Stimulated activated CD8-positive, alpha-beta memory T cell treated with anti-CD3 and anti-CD28 coated beads, Interleukin-12 subunit alpha, Interleukin-12 subunit beta, amount 100 ng/mL, for 4 hours (primary cell): ENCODE measurements around the gene MAL.

Experiments used
- DNase-seq: peaks from one replicate; pipeline ENCODE4 v3.0.0-alpha.2; 2020; ENCODE audit warnings: low read depth

The MAL gene

DNA sequence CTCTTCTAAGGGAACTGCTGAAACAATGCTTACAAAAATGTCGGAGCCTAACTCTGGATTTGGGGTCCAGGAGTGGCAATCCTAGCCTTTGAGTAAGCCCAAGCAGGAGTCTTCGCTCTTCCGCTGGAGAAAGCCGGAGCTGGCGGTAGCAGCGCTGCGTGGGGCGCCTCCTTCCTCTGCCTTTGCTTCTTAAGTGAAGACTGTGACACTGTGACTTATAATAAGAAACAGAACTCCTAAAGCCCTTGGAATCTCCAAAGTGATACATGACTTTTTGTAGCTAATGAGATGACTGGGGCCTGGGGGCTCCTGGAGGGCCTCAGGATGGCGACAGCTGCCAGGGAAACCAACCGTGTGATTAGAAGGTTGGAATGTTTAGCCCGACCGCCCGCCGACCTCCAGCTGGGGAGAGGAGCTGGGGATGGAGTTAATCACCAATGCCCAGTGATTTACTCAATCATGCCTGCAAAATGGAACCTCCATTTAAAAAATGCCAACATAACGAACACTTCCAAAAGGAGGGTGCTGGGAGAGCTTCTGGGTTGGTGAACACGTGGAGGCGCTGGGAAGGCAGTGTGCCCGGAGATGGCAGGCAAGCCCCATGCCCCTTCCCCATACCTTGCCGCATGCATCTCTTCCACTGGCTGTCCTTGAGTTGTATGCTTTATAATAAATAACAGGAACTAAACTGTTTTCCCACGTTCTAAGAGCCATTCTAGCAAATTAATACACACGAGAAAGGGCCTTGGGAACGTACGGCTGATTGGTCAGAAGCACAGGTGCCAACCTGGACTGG lies 29.0 kb upstream of the MAL start:
- no peak for DNase-seq

DNA sequence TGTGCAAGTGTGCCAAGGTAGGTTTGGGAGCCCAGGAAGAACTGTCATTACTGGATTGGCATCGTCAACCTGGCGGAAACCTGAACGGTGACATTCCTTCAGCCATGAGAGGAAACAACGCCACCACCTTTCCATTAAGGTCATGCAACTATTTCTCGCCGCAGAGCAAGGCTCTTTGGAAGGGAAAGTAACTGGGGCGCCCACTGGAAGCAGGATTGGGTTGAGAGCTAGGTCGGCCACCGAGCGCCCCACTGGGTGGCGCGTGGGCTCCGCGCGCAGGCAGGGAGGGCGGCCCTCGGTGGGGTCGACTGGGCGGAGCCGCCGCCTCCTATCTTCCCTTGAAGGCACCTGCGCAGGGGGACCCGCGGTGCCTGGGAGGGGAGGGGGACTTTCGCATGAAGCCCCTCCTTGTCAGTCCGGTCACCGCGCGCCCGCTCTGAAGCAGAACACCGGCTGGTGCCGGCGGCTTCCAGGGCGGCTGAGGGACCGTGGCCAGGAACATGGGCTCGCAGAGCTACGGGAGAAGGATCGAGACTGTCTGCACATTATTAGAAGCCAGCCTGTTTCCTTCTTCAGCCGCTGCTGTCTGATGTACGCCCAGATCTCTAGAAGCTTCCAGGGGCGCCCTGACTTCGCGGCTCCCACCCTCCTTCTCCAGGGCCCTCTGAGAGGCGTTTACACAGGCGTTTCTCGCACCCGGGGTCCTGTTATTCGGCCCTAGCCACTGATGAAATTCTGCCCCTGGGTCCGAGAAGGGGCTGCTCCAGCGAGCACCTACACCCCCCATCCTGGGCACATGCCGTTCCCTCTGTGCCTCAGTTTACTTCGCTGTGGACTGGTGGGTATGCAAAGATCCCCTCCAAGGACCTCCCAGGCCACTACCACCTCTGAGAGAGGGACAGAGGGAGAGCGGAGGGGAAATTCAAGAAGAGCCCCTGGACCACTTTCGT lies 27.3 kb upstream of the MAL start:
- no peak for DNase-seq

- no peak for DNase-seq
These were observed 26.1 kb upstream of the MAL start for GRCh38 chr2:94999431-94999883.

- no peak for DNase-seq
These were observed 24.4 kb upstream of the MAL start for GRCh38 chr2:95001051-95001562.

DNA sequence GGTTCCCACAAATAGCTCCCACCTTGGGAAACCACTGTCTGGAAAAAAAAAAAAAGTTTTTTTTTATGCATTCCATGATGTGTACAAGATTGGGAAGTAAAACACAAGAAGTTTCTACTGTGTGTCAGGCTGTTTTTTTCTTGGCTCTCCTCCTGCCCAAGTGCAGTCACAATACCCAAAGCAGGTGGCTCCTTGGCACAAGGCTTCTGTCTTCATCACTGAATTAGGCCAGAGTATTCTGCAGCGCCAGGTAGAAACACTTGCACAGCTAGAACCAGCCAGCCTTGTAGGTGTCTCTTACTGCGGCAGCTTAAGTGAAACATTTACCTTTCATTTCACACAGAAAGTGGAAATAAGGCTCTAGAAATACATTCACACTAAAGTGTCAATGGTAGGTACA lies 23.8 kb upstream of the MAL start:
- no peak for DNase-seq

- no peak for DNase-seq
These were observed 23.0 kb upstream of the MAL start for GRCh38 chr2:95002498-95002897.

DNA sequence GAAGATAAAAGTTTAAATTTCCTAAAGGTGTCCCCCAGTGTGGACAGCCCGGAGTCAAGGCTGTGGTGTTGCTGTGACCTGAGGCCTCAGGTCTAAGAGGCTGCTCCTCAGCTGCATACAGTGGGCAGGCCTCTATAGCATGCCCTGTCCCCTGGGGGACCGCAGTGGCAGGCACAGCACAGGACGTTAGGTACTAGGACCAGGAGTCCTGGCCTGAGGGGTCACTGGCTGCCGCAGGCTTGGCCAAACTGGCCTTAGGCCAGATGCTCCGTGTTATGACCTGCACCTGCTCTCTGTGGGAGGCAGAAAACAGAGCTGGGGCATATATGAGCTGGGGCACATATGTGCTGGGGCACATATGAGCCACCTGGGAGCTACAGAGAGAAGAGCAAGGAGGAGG lies 21.2 kb upstream of the MAL start:
- no peak for DNase-seq

DNA sequence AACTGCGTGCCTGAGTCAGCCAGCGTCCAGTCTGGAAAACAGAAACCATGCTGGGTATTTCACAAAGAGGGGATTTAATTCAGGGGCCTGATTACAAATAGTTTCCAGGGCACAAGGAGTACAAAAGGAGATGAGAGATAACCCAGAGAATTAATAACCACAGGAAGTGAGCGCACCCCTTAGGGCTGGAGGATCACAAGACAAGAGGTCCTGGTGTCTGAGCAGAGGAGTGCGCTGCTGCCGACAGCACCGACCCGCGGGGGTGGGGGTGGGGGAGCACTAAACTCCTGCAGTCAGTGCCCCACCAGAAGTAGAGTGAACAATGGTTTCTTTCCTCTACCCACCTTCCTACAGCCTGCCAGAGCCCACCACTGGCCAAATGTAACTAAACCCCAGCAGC lies 20.8 kb upstream of the MAL start:
- DNase-seq, result no peak

GRCh38 chr2:95005726-95006125 lies 19.8 kb upstream of the MAL start:
- no peak for DNase-seq

DNA sequence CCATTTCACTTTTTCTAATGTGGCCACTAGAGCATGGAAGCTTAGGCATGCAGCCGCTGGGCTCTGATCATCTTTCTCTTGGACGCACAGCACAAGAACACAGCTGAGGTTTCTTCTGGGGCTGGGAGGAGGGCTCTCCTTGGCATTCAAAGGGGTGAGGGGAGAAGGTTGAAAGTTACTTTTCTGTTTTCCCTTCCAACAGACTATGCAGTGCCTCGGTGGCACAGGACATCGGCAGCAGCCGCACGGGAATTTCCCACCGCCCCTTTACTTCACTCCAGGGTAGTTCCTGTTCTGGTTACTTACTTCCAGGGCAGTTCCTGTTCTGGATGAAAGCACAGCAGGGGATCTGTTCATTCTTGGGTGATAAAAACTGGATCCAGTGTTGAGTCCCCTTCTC lies 18.9 kb upstream of the MAL start:
- DNase-seq, result no peak

GRCh38 chr2:95007031-95007609 lies 18.4 kb upstream of the MAL start:
- DNase-seq, result no peak

- no peak for DNase-seq
These were observed 17.7 kb upstream of the MAL start for GRCh38 chr2:95007822-95008221.

DNA sequence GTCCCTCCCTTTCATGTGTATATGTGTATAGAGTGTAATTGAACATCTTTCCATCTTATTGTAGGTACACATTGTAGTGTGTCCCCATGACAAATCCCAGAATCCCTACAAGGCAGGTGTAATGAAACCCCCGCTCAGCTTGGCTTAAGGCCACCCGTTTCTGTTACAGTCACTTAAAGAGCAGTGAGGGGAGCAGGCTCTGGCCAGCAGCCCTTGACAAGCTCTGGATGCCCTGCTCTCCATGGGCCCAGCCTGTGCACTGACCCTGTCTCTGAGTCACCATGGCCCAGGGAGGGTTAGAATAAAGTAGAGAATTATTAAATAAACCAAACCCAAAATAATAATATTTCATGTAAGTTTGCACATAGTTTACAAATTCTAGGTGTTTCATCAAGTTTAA lies 17.2 kb upstream of the MAL start:
- DNase-seq, result no peak

- DNase-seq, result no peak
These were observed 16.5 kb upstream of the MAL start for GRCh38 chr2:95008996-95009395.

- DNase-seq, result no peak
These were observed 16.1 kb upstream of the MAL start for GRCh38 chr2:95009412-95009811.

DNA sequence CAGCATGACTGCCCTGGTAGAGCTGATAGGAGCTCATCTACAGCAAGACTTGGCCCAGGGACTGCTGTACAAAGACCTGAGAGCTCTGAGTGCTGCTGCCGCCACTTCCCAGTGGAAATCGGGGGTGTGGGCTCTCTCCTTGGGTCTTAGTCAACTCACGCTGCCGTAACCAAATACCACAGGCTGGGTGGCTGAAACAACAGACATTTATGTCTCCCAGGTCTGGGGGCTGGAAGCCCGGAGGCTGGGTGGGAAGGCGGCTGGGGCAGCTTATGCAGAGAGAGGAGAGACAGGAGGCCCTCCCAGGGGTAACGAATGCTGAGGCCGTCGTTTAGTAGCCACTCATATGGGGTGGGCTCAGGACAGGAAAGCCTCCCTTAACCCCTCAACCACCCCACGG lies 15.4 kb upstream of the MAL start:
- DNase-seq, result no peak

DNA sequence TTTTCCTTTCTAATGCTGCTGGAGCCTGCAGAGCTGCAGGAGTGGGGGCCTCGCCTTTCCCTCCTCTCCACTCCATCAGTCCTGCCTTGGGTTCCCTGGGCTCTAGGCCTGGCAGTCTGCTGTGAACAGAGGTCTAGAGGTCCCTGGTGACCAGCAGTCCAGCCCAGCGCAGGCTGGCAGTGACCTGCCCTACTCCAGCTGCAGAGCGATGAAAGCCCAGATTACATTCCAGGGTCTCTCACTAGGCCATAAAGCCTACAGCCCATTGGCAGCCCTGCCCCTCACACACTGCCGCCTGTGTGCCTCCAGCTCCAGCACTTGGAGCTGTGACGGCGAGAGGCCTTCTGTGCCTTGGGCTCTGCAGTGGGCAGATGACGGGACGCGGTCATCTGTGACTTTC lies 14.8 kb upstream of the MAL start:
- no peak for DNase-seq

- no peak for DNase-seq
These were observed 12.5 kb upstream of the MAL start for GRCh38 chr2:95012881-95013550.

DNA sequence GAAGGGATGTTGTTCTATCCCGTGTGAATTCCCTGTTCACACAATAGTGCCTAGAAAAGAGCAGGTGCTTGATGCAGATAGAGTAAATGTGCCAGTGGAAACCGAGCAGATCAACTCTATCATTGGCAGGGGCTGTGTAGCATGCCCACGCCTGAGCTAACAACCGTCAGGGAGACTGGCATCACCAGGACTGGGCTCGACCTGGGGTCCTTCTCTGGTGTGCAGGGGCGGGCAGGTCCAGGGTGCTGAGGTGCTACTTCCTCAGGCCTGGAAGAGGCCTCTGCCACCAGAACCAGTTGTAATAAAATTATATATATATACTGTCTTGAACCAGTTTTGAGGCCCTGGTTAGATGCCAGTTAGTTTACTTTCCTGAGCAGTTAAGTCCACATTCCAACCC lies 11.8 kb upstream of the MAL start:
- DNase-seq, result no peak

GRCh38 chr2:95014126-95014708 lies 11.3 kb upstream of the MAL start:
- no peak for DNase-seq

GRCh38 chr2:95015261-95015912 lies 10.1 kb upstream of the MAL start:
- no peak for DNase-seq
